Stomach (tissue), 4 donors: ENCODE data around the gene FGFR4.

ENCODE experiments used
- CTCF ChIP-seq, 7 experiments: fragments of 450-650 bp in 4 of 7; fragments of 200-600 bp in 3 of 7; sonication (generic) in 3 of 7; IDR thresholded peaks; one replicate each; pipeline ENCODE4 v1.5.1; 2016 to 2019; ENCODE audit warnings: antibody characterized with exemption in 7 of 7, control low read depth in 2 of 7, mild to moderate bottlenecking in 1 of 7
- POLR2AphosphoS5 ChIP-seq, 3 donors: sonication (generic); formaldehyde crosslinking; IDR thresholded peaks; one replicate each; pipeline ENCODE4 v1.6.1; 2016; ENCODE audit warnings: antibody characterized with exemption in 3 of 3

GRCh38 chr5:177086654-177087397, at the start of gene FGFR4:
- TF ChIP-seq POLR2AphosphoS5 (IDR thresholded peaks at IDR 0.05) (peak in 2 of 3 donors; percentile 24 to 31), CTCF (IDR thresholded peaks at IDR 0.05) (peak in 5 of 7 experiments; percentile 36 to 87 (median 61))
